ENCODE results near the gene ACYP1. TPM values are rescaled to one million over a fixed set of nuclear protein-coding genes. Genes with fewer than 3 reads are reported as not detected.

The ACYP1 gene
- total and polyA plus RNA-seq, 9 of the 15 experiments (the other 6 are each of a cell fraction or from before 2014, with no cell fraction given), result 19.9 to 113 (median 52.3) TPM

GRCh38 chr14:75050852-75051555, 12.8 kb downstream of the ACYP1 start, which contains the start of gene MLH3 (continued):
- no peak for TF ChIP-seq CREB1 (IDR thresholded peaks at IDR 0.05)
- no peak for TF ChIP-seq CREB1 (CRISPR knock-in tag; IDR thresholded peaks at IDR 0.05)
- TF ChIP-seq RBBP5 (IDR thresholded peaks at IDR 0.05; ENCODE audit: borderline replicate concordance, insufficient read depth, low read length, poor library complexity, severe bottlenecking), result peak; percentile 78
- TF ChIP-seq DMBX1 (CRISPR knock-in tag; IDR thresholded peaks at IDR 0.05; ENCODE audit: borderline replicate concordance), result 0 out of 2 replicates have a peak, but pooled peaks have one; percentile 22
- peak; percentile 17 for TF ChIP-seq HNRNPLL (IDR thresholded peaks at IDR 0.05; ENCODE audit: low read depth, low read length, poor library complexity, severe bottlenecking)
- TF ChIP-seq MXI1 (IDR thresholded peaks at IDR 0.05; ENCODE audit: low read depth, low read length), result no peak
- TF ChIP-seq NBN (IDR thresholded peaks at IDR 0.05; ENCODE audit: low read depth), result no peak
- TF ChIP-seq TBP (optimal IDR thresholded peaks at IDR 0.05; ENCODE audit: low read depth, low read length), result peak; percentile 28
- TF ChIP-seq ZNF766 (CRISPR knock-in tag; conservative IDR thresholded peaks at IDR 0.05), result no peak
- TF ChIP-seq, protein P1, sequence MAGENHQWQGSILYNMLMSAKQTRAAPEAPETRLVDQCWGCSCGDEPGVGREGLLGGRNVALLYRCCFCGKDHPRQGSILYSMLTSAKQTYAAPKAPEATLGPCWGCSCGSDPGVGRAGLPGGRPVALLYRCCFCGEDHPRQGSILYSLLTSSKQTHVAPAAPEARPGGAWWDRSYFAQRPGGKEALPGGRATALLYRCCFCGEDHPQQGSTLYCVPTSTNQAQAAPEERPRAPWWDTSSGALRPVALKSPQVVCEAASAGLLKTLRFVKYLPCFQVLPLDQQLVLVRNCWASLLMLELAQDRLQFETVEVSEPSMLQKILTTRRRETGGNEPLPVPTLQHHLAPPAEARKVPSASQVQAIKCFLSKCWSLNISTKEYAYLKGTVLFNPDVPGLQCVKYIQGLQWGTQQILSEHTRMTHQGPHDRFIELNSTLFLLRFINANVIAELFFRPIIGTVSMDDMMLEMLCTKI (IDR thresholded peaks at IDR 0.05; ENCODE audit: partially characterized antibody), result no peak
- TF ChIP-seq ZNF778 (CRISPR knock-in tag; IDR thresholded peaks at IDR 0.05), result no peak
- TF ChIP-seq ZBTB43 (CRISPR knock-in tag; IDR thresholded peaks at IDR 0.05), result no peak
- TF ChIP-seq FOXK2 (conservative IDR thresholded peaks at IDR 0.05 in 1 of 2, IDR thresholded peaks at IDR 0.05 in 1 of 2; ENCODE audit: low read depth in 2 of 2), result no peak
- TF ChIP-seq KAT8 (IDR thresholded peaks at IDR 0.05; ENCODE audit: low read depth), result no peak
- no peak for TF ChIP-seq HMG20A (CRISPR knock-in tag; conservative IDR thresholded peaks at IDR 0.05)
- no peak for TF ChIP-seq ZNF384 (IDR thresholded peaks at IDR 0.05; ENCODE audit: low read depth, low read length)
- TF ChIP-seq ZNF76 (CRISPR knock-in tag; IDR thresholded peaks at IDR 0.05; ENCODE audit: borderline replicate concordance), result no peak
- TF ChIP-seq MECOM (CRISPR knock-in tag; IDR thresholded peaks at IDR 0.05), result no peak
- no peak for TF ChIP-seq POLR3G (IDR thresholded peaks at IDR 0.05; ENCODE audit: extremely low read depth, insufficient read length, insufficient replicate concordance)
- TF ChIP-seq PHF20 (IDR thresholded peaks at IDR 0.05; ENCODE audit: partially characterized antibody), result peak; percentile 54
- TF ChIP-seq FOXA1 (IDR thresholded peaks at IDR 0.05; ENCODE audit: borderline replicate concordance), result no peak
- TF ChIP-seq BACH1 (tag; IDR thresholded peaks at IDR 0.05), result no peak
- TF ChIP-seq PHF8 (IDR thresholded peaks at IDR 0.05; ENCODE audit: borderline replicate concordance, low read length), result peak; percentile 77; the same call in 1 of the 2 replicates
